DOHH2 (cell line): ENCODE data around the gene MVK.

ENCODE experiments used
- CTCF ChIP-seq: fragments of 200-600 bp; sonication (generic); IDR thresholded peaks from one replicate; pipeline ENCODE4 v1.5.1; 2014; ENCODE audit warnings: antibody characterized with exemption, mild to moderate bottlenecking, low read depth, low read length; ENCODE audit not compliant: poor library complexity, severe bottlenecking
- EZH2phosphoT487 ChIP-seq: fragments of 200-600 bp; sonication (generic); IDR thresholded peaks from 2 replicates; pipeline ENCODE4 v1.6.1; 2017; ENCODE audit warnings: borderline replicate concordance, mild to moderate bottlenecking, antibody characterized with exemption, low read length, moderate library complexity, mixed read lengths

GRCh38 chr12:109590566-109590965 lies 17.0 kb downstream of the MVK start:
- TF ChIP-seq CTCF = no peak
- no peak for TF ChIP-seq EZH2phosphoT487
